ENCODE results near the gene PPP2R1B.

Gene PPP2R1B

DNA sequence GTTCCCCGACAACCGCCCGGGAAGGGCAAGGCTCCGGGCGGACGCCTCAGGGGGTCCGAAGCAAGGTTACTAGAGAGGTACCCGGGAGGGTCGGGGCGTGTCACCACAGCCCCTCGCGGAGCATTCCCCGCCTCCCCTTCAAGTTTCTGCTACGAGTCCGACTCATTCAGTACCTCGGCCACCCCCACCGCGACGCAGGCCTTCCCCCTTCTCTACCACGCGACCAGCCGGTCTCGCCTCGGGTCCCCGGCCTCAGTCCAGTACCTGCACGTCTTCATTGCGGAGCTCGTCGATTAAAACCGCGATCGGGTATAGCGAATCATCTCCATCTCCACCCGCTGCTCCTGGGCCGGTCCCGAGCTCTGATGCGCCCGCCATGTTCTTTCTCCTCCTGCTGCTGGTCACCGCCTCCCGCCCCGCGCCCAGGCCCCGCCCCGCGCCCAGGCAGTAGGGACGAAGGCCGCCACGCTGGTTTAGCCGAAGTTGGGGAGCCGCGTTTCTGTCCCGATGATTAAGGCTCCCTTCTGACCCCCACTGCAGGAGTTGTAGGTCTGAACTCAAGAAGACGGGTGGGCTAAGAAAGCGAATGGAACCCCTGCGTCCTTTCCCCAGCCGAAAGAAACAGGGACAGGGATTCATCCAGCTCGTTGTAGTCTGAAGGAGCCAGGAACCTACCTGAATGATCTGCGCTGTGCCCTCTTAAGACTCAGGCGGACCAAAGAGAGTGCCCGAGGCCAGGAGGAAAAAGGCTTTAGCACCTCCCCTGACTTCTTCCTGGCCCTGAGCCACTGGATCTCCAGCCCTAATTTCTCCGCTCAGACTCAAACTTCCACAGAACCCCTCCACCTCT lies at the start of gene PPP2R1B:
TSS of gene PPP2R1B (minus strand) at position 406 of the 850 bp plus-strand sequence. CDS start at position 378, 28 bp downstream.
- in situ Hi-C loops (cut with MboI; ENCODE audit: low sequenced_read_pairs), result loop anchor here (10.0 kb wide), 1 partner anchor 161 kb away; the partner anchor contains the start of gene SIK2

DNA sequence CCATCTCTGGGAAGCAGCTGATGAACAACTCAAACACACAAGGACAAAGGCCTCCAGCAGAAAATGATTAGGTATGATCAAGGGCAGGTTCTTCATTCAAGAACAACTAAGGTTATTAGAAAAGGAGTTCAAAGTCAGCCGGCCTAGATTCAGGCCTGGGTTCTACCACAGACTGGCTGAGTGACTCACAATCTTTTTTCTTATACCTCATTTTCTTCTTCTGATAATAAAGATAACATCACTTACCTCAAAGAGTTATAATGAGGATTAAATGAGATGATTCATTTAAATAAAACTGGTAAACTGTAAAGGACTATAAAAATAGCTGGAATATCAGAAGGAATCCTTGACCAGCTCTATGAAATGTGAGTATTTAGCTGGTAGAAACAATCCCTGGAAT lies 49.3 kb upstream of the PPP2R1B start:
- in situ Hi-C loops (cut with MboI; ENCODE audit: low sequenced_read_pairs), result no loop called here

DNA sequence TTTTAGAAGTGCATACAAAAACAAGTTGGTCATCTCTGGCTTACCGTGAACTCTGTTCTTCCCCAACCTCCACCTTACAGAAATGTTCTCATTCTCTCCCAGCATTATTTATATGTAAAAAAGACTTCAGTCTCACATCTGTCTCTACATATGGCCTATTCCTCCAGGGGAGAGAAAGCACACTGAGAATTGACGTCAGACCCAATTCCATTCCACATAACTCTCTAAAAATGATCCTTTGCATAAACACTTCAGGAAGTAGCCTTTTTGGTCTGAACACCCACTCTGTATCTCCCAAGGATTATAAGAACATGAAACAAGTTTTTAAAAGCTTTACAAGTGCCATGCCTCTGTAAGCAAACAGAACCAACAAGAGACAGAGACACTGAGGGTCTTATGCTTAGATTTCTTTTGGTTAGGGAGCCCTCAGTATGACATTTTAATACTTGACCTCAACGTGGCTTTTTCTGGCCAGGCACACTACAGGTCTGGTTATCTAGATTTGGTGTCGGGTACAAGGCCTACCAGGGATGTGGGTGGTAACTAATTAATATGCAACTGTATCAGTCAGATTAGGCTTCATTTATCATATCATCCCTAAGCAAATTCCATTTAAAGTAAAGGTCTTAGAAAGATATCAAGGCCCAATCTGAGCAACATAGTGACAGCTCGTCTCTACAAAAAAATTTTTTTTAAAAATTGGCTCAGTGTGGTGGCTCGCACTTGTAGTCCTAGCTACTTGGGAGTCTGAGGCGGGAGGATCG lies 48.5 kb upstream of the PPP2R1B start:
- in situ Hi-C loops (cut with MboI; ENCODE audit: low sequenced_read_pairs), result no loop called here

DNA sequence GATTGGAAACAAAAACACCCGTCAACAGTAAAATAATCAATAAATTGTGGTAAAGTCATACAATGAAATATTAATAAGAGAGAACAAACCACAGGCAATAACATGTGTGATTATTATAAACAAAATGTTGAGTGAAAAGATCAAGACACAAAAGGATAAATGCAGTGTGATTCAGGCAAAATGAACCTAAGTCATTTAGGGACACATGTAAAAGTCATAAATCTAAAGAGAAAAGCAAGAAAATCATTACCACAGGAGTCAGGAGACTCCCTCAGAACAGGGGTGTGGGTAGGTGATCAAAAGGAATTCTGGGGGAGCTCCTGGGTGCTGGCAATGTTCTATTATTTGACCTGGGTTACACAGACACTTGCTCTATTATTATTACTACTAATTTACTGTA lies 47.9 kb upstream of the PPP2R1B start:
- in situ Hi-C loops (cut with MboI; ENCODE audit: low sequenced_read_pairs), result no loop called here

DNA sequence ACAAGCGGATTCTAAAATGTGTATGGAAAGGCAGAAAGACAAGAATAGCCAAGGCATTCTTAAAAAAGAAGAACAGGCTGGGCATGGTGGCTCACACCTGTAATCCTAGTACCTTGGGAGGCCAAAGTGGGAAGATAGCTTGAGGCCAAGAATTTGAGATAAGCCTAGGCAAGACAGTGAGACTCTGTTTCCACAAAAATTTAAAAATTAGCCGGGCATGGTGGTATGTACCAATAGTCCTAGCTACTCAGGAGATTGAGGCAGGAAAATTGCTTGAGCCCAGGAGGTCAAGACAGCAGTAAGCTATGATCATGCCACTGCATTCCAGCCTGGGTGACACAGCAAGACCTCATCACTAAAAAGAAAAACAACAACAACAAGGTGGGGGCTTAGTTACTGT lies 46.0 kb upstream of the PPP2R1B start:
- in situ Hi-C loops (cut with MboI; ENCODE audit: low sequenced_read_pairs), result no loop called here

DNA sequence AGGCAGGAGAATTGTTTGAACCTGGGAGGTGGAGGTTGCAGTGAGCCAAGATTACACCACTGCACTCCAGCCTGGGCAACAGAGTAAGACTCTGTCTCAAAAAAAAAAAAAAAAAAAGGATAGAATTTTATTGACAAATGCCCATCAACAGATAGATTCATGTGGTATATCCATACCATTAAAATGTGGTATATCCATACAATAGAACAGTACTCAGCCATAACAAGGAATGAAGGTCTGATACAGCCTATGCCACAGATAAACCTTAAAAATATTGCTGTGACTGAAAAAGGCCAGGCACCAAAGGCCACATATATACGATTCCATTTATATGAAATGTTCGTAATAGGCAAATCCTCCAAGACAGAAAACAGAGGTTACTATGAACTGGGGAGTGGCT lies 45.3 kb upstream of the PPP2R1B start:
- in situ Hi-C loops (cut with MboI; ENCODE audit: low sequenced_read_pairs), result no loop called here

DNA sequence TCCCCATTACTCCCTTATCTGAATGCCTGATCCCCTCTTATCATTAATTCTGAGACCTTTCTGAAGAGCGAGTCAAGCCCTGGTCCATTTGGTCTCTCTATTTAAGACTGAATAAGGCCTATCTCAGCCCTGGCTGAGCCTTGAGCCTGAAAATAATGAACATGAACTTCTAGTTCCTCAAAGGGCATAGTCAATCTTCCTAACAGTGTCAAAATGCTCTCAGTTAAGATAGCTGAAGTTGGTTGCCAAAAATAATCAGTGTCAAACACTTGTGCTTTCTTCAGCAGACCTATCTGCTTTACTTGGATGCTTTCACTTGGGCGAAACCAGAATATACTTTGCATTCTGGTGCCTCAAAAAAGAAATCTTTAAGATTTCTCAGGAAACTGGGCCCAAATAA lies 42.6 kb upstream of the PPP2R1B start:
- in situ Hi-C loops (cut with MboI; ENCODE audit: low sequenced_read_pairs), result no loop called here

DNA sequence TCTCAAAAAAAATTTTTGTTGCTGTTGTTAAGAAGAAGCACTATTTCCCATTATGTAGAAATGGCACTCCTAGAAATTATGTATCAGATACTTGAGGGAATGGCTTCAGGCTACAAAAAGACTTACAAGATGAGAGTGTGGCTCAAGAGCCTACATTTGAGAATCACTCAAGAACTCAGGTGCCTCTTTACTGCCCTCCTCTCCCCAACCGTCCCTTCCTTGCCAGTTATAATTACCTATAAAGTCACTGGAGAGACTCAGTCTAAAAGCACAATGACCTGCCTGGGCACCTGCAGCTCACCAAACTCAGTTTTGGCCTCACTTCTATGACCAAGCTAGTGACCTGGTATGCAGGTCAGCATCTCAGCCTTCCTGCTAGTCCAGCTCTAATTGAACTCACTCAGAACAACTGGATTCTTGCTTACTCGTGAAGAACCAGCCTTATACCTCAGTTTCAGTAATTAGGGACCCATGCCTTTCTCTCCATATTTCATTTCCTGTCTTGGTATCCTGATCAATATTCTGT lies 41.9 kb upstream of the PPP2R1B start:
- in situ Hi-C loops (cut with MboI; ENCODE audit: low sequenced_read_pairs), result no loop called here

DNA sequence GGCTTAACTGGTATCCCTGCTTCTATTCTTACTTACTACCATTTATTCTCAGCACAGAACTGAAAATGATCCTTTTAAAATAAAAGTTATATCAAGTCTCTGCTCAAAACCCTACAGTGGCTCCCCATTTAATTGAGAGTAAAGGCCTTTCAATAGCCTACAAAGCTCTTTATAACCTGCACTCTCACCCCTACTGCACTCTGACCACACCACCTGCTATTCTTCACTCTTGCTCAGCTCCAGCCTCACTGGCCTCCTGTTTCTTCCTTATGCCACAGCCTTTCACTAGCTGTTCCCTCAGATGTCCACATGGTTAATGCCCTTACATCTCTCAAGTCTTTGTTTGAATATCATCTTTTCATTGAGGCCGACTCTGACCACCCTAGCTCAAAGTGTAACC lies 40.9 kb upstream of the PPP2R1B start:
- in situ Hi-C loops (cut with MboI; ENCODE audit: low sequenced_read_pairs), result no loop called here

DNA sequence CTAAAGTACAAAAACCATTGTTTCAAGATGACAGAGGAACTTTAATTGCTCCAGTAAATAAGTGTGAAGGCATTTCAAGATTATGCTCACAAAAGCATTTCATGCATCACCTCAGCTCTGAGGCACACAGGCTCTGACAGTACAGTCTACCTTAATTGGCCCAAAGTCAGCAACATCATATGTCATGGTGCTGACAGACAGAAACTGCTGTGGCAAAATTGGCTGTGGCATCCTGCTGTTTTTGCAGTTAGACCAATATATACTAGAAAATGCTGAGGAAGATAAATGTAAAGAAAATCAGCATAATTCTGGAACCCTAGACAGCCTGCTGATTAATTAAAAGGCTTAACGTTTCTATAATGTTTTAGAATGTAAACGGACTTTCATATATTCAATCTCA lies 34.9 kb upstream of the PPP2R1B start:
- in situ Hi-C loops (cut with MboI; ENCODE audit: low sequenced_read_pairs), result no loop called here

DNA sequence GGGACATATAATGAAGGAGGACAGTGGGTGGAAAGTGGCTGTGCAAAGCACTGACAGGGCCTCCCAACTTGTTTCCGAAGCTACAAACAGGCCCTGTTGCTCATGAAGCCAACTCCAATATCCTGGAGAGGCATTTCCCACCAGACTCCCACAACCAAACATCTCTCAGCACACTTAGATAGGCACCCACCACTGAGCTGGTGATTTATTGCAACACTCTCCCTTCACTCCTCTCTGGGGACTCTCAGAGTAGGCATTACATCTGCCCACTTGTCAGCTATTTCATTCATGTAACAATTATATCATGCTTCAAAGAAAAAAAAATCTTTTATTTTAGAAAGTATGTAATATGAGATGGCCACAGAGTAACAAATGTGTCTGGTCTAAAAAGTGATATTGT lies 32.1 kb upstream of the PPP2R1B start:
- in situ Hi-C loops (cut with MboI; ENCODE audit: low sequenced_read_pairs), result no loop called here

DNA sequence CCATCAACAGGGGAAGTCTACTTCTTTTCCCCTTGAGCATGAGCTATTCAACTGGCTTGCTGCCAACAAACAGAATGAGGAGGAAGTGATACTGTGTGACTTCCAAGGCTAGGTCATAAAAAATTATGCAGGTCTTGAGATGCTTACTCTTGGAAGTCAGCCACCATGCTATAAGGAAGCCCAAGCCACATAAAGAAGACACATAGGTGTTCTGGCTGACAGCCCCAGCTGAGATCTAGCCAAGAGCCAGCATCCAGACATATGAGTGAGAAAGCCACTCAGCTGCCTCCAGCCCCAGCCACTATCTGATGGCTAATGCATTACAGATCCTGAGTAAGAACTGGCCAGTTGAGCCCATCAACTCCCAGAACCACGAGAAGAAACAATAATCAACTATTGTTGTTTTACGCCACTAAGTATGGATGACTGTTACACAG lies 31.0 kb upstream of the PPP2R1B start:
- in situ Hi-C loops (cut with MboI; ENCODE audit: low sequenced_read_pairs), result no loop called here

DNA sequence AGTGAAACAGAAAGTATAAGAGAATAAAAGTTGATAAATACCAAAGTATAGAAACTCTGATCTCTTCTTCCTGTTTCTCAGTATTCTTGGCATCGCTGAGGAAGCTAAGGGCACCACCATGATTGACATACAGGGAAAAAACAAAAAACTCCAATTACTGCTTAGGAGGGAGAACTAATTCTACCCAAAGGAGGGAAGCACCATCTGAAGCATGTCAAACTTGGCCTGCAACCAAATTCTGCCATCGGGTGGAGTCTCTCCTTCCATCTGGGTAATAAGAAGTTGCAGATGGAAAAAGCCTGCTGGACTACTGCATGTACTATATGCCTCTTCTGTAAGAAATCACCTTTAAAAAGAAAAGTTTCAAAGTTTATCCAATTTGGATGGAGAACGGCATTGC lies 30.5 kb upstream of the PPP2R1B start:
- in situ Hi-C loops (cut with MboI; ENCODE audit: low sequenced_read_pairs), result no loop called here

DNA sequence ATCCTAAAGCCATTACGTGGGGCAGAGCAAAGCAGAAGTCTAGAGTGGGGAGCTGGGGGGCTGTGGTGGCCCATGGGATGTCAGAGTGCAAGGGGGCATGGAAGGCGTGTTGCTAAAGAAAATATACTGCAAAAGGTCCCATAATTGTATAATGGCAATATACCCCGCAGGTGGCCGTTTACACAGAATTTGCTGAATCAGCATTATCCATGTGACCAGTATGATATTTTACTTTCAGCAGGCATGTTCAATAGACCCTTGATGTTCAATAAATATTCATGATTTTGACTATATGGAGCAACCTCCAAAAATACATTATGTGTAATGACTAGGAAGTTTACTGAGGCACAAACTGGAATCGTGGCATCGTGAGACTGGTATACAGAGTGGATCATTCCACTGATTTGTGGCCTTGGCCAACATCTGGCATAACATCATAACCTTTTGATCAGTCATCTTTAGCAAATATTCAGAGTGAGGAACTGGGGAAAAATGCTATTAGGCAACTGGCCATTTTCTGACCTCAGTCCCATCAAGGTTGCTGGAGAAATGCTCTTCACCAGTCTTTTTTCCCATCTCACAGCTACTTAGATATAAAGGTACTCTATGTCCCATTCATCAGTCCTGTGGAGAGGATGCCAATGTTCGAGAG lies 29.3 kb upstream of the PPP2R1B start:
- in situ Hi-C loops (cut with MboI; ENCODE audit: low sequenced_read_pairs), result no loop called here

DNA sequence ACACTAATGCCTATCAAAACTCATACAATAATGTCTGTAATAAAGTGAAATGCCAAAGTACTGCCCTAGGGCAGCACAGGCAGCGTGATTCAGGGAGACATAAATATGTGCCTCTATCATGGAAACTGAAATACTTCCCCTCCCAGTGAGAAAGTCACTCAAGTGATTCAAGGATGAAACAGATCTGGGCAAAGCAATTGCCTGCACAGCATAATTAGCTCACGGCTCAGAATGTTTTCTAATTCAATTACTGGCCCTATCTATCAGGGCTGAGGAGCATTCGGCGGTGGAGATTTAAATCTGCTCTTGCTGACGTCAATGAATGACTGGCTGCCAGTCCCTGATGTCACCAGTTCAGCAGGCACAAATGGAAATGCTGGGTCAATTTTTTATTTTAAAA lies 27.7 kb upstream of the PPP2R1B start:
- in situ Hi-C loops (cut with MboI; ENCODE audit: low sequenced_read_pairs), result no loop called here

DNA sequence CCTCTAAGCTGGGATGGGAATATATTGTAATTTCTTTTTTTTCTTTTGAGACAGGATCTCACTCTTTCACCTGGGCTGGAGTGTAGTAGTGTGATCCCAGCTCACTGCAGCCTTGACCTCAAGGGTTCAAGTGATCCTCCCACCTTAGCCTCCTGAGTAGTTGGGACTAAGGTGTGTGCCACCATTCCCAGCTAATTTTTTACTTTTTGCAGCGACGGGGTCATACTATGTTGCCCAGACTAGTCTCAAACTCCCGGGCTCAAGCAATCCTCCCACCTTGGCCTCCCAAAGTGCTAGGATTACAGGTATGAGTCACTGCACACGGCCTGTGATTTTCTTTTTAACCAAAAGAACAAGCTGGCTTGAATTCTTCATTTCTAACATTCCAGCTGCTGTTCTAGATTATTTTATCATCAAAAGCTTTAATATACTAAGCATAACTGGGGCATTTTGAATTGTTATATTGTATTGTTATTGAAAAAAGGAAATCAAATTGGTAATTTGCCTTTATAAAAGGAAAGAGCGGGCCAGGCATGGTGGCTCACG lies 26.8 kb upstream of the PPP2R1B start:
- in situ Hi-C loops (cut with MboI; ENCODE audit: low sequenced_read_pairs), result no loop called here

DNA sequence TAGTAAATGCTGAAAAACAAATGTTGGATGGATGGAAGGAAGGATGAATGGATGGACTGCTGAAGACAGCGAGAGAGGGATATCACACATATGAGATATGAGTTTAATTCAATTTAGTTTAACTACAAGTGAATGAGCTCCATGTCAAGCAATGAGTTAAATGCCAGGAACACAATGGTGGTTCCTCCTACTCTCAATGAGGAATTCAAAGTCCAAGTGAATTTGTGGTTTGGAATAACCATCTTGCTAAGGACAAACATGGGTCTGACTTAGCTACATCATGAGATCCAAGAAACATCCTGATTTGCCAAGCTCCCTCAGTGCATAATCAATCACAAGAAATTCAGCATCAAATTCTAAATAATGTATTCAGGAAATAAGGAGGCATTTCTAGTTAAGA lies 26.1 kb upstream of the PPP2R1B start:
- in situ Hi-C loops (cut with MboI; ENCODE audit: low sequenced_read_pairs), result no loop called here

DNA sequence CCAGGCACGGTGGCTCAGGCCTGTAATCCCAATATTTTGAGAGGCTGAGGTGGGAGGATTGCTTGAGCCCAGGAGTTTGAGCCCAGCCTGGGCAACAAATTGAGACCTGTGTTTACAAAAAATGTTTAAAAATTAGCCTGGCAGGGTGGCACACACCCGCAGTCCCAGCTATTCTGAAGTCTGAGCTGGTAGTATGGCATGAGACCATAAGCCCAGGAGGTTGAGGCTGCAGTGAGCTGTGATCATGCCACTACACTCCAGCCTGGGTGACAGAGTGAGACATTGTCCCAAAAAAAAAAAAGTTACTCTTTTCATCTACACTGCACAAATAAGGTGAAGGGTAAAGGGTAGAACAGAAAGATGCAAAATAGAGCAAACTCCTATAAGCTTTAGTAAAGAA lies 22.3 kb upstream of the PPP2R1B start:
- in situ Hi-C loops (cut with MboI; ENCODE audit: low sequenced_read_pairs), result no loop called here

DNA sequence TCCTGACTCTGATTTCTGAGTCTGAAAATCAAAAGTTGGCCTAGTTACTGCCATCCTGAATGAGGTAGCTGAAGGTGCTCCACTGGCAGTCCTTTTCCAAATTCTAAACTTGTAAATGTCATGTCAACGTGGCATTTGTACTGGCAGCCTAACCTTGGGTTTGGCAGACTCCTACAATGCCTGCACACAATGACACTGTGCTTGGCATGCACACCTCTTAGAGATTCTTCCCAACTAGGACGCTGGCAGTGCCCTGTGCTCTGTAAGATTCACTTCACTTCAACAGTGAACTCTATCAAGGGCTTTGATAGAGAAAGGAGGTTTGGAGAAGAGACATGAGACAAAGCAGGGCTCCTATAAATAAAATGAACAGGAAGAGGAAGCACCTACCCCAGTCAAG lies 21.9 kb upstream of the PPP2R1B start:
- in situ Hi-C loops (cut with MboI; ENCODE audit: low sequenced_read_pairs), result no loop called here

DNA sequence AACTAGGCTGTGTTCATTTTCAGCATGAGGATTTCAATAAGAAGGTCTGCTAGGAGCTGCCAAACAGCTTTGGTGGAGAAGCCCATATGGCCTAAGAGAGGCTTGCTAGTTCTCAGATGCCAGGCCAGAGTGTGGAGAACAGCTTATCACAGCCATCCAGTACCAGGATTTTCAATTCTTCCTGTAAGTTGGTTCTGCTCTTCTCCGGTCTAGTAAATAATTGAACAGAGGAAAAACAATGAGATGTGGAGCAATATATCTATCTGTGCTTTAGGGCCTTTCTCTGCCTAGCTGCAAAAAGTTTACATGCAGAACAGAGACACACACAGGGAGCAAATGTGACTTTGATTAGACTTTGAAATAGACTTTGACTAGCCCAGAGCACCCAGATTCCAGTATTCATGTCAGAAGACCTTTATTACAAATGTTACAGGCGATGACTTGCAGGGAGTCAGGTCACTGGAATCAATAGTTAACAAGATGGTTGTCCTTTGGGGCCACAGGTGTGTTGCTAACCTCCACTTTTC lies 19.8 kb upstream of the PPP2R1B start:
- in situ Hi-C loops (cut with MboI; ENCODE audit: low sequenced_read_pairs), result no loop called here

DNA sequence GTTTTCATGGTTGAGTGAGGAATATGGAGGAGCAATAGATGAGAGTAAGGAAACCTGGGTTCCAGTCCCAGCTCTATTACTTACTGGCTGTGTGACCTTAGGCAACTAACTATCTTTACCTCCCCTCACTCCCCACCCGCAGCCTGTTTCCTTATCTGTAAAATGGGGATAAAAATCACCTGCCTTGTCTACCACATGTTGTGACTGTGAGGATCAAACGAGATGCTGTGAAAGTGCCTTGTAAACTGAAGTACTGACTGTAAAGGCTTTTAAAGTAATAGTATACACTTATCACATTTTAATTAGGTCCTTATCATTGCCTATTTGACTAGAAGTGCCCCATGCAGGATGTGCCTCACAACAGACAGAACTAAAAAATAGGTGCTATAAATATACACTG lies 18.9 kb upstream of the PPP2R1B start:
- in situ Hi-C loops (cut with MboI; ENCODE audit: low sequenced_read_pairs), result no loop called here

Data from HL-60/S4 treated with phorbol 12-myristate 13-acetate at 8.2 ng/mL for 4 days and 3 days (cell line).